Mesothelial cell of epicardium (in vitro differentiated cells): ENCODE data around the gene SEC14L1. TPM values are rescaled to one million over a fixed set of nuclear protein-coding genes. Genes with fewer than 3 reads are reported as not detected.
A peak's percentile ranks its signal among the peaks of the same experiment; 100 is the strongest.

ENCODE experiments used
- DNase-seq, 2 experiments: peaks; one replicate each; pipeline ENCODE4 v3.0.0; 2021; ENCODE audit warnings: low spot score in 2 of 2; ENCODE audit not compliant: unreplicated experiment in 2 of 2
- H3K27ac Mint-ChIP-seq: 2 replicates; pipeline ENCODE4 v1.8.0; 2021; ENCODE audit warnings: mixed read lengths
- H3K27me3 Mint-ChIP-seq: 2 replicates; pipeline ENCODE4 v1.8.0; 2021; ENCODE audit warnings: low read depth, mixed read lengths
- H3K36me3 Mint-ChIP-seq: 2 replicates; pipeline ENCODE4 v1.8.0; 2021; ENCODE audit warnings: mixed read lengths
- H3K4me1 Mint-ChIP-seq: 2 replicates; pipeline ENCODE4 v1.8.0; 2021; ENCODE audit warnings: mixed read lengths
- H3K4me3 Mint-ChIP-seq: 2 replicates; pipeline ENCODE4 v1.8.0; 2021; ENCODE audit warnings: mild to moderate bottlenecking, moderate library complexity, mixed read lengths
- H3K9me3 Mint-ChIP-seq: 2 replicates; pipeline ENCODE4 v1.8.0; 2021; ENCODE audit warnings: mixed read lengths
- total RNA-seq: library from RNA; stranded (reverse); gene quantifications from 3 replicates; pipeline ENCODE4 v1.2.1, GENCODE V29; 2021
- TF ChIP-seq, protein P1 (sequence below): fragments of 200-600 bp; sonication (generic); IDR thresholded peaks from one replicate; pipeline ENCODE4 v1.5.0; 2021; ENCODE audit warnings: antibody characterized with exemption; ENCODE audit not compliant: unreplicated experiment

Gene SEC14L1
- total RNA-seq, 1 donor from 2014 or later, result 47.6 TPM

DNA sequence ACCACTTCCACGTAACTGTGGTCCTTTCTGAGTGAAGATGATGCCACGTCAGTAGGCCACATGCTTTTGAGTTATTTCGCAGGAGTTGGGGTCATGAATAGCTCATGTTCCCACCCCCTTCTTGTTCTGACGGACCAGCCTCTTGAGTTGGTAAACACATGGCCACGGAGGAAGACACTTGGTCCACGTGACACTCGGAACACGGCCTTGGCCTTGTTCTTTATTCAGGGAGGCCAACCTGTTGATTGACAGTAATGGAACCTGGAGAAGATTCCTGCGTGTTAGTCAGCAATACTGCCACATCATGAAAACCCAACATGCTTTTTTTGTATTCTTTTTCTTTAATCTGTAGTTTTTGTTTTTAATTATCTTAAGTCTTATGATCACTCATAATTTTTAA, 56.3 kb downstream of the SEC14L1 start:
- Mint-ChIP-seq H3K4me3 (no peak overlapping the region), H3K27ac (no peak overlapping the region), H3K36me3 (peaks cover 62% of the 10 kb centered on the region), H3K27me3 (no peaks in the 10 kb centered on the region), H3K9me3 (no peaks in the 10 kb centered on the region), H3K4me1 (no peaks in the 10 kb centered on the region)
- no peak for DNase-seq
- TF ChIP-seq, protein P1, sequence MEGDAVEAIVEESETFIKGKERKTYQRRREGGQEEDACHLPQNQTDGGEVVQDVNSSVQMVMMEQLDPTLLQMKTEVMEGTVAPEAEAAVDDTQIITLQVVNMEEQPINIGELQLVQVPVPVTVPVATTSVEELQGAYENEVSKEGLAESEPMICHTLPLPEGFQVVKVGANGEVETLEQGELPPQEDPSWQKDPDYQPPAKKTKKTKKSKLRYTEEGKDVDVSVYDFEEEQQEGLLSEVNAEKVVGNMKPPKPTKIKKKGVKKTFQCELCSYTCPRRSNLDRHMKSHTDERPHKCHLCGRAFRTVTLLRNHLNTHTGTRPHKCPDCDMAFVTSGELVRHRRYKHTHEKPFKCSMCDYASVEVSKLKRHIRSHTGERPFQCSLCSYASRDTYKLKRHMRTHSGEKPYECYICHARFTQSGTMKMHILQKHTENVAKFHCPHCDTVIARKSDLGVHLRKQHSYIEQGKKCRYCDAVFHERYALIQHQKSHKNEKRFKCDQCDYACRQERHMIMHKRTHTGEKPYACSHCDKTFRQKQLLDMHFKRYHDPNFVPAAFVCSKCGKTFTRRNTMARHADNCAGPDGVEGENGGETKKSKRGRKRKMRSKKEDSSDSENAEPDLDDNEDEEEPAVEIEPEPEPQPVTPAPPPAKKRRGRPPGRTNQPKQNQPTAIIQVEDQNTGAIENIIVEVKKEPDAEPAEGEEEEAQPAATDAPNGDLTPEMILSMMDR, result no peak

DNA sequence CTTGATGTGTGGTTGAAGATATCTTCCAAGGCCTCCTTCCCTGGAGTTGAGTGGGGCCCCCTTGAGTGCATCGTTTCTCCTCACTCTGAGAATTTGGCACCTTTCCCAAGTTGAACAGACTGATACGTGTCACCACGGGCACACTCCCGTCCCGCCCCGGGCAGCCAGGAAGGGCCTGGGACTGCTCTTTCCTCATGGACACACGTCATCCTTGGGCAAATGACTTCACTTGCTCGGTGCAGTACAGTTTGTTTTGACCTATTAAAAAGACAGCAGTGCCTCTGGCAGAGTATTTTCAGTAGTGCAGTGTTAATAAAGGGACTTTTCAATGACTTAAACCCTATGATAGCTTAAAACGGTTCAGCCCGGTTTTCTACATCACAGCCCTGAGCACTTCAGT, 59.9 kb downstream of the SEC14L1 start:
- Mint-ChIP-seq H3K36me3 (peaks cover 53% of the 10 kb centered on the region), H3K9me3 (no peaks in the 10 kb centered on the region), H3K27me3 (no peaks in the 10 kb centered on the region), H3K4me1 (no peaks in the 10 kb centered on the region), H3K4me3 (no peak overlapping the region), H3K27ac (no peak overlapping the region)
- TF ChIP-seq, protein P1, result no peak
- DNase-seq, result no peak

DNA sequence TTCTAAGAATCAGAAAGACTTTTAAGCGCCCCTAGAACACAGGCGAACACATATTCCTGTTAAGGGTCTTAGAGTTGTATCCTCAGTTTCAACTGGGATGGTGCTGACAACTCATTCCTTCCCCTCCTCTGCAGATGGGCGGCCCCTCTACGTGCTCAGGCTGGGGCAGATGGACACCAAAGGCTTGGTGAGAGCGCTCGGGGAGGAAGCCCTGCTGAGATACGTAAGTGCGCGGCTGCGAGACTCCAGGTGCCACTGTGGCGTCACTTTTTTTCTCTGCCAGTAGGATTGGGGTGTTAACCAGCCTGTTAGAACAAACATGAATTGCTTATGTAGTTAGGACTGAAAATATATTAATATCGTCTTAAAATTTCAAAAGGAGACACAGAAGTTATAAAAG, 62.7 kb downstream of the SEC14L1 start:
- Mint-ChIP-seq H3K27me3 (no peaks in the 10 kb centered on the region), H3K36me3 (peaks cover 48% of the 10 kb centered on the region), H3K4me1 (no peaks in the 10 kb centered on the region), H3K27ac (no peak overlapping the region), H3K4me3 (no peak overlapping the region), H3K9me3 (no peaks in the 10 kb centered on the region)
- DNase-seq, result no peak
- TF ChIP-seq, protein P1, result no peak

DNA sequence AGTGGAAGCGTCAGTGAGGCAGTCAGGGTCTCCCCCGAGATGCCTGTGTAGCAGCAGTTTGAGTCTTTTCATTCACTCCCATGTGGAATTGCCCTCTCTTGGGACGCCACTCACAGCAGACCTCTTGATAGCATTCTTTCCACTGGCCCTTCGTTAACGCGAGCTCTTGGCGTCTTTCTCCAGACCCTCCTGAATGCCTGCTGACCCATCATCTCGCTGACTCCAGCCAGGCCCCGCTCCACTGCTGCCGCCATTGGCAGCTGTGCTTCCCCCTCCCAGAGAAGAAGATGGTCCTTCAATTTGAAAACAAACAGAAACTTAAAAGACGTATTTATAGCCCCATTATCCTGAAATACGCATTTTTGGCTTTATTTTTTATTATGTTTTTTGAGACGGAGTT, 63.1 kb downstream of the SEC14L1 start:
- H3K36me3 Mint-ChIP-seq, result peaks cover 48% of the 10 kb centered on the region
- H3K27ac Mint-ChIP-seq, result no peak overlapping the region
- H3K4me1 Mint-ChIP-seq, result no peaks in the 10 kb centered on the region
- no peak for DNase-seq
- TF ChIP-seq, protein P1, result no peak
- H3K4me3 Mint-ChIP-seq, result no peak overlapping the region
- H3K9me3 Mint-ChIP-seq, result no peaks in the 10 kb centered on the region
- no peaks in the 10 kb centered on the region for H3K27me3 Mint-ChIP-seq

DNA sequence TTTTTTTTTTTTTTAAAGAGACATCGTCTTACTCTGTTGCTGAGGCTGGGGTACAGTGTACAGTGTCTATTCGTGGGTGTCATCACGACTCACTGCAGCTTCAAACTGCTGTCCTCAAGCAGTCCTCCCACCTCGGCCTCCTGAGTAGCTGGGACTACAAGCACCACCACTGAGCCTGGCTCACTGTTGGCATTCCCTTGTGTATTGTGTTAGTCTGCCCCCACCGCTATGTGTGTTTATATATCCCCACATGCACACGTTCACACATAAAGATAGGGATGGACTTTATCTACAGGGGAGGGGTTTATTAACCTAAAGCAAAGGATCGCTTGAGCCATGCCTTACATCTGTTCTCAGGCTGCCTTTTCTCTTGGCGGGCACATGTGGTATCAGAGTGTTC, 63.8 kb downstream of the SEC14L1 start:
- Mint-ChIP-seq H3K36me3 (peaks cover 47% of the 10 kb centered on the region), H3K4me1 (no peaks in the 10 kb centered on the region), H3K4me3 (no peak overlapping the region), H3K9me3 (no peaks in the 10 kb centered on the region), H3K27ac (no peak overlapping the region), H3K27me3 (no peaks in the 10 kb centered on the region)
- DNase-seq, result no peak
- TF ChIP-seq, protein P1, result no peak

DNA sequence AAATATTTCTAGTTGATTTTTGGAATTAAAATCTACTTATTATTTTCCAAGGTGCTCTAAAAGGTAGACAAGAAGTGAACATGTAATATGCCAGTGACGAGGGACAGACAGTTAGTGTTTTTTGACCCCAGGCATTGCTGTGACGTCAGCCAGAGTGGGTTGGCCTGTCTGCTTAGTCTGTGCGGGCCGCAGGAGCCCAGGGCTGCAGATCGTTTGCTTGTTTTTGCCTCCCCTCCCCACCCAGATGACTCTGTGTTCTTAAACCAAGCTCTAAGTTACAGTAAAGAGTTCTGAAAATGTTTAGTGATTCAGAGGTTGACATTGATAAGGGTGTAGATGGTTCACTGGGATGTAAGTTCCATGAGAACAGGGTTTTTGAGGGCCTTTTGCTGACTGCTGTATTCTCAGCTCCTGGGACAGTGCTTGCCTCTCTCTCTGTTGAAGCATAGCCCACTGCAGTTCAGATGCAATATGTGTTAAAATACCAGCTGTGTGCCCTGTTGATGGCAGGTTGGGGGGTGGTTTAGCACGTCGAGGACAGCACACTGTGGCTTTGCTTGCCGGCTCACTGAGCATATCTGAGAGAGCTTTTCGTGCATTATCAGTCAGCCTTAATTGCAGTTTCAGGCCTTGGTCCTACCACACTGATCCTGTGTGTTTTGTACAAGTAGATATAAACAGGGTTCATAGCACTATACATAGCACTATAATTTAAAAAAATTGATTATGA, 64.8 kb downstream of the SEC14L1 start:
- Mint-ChIP-seq H3K27ac (peak overlapping the region; percentile 16), H3K4me1 (no peaks in the 10 kb centered on the region), H3K9me3 (no peaks in the 10 kb centered on the region), H3K36me3 (peaks cover 49% of the 10 kb centered on the region), H3K4me3 (no peak overlapping the region), H3K27me3 (no peaks in the 10 kb centered on the region)
- DNase-seq, result no peak
- TF ChIP-seq, protein P1, result no peak
